ENCODE results near the gene TNFAIP8L1.
"Not testable (repeated sequence)": the region's sequence is repeated elsewhere in the genome, so short reads cannot be mapped to it uniquely, and the experiment has no call there.

The TNFAIP8L1 gene

DNA sequence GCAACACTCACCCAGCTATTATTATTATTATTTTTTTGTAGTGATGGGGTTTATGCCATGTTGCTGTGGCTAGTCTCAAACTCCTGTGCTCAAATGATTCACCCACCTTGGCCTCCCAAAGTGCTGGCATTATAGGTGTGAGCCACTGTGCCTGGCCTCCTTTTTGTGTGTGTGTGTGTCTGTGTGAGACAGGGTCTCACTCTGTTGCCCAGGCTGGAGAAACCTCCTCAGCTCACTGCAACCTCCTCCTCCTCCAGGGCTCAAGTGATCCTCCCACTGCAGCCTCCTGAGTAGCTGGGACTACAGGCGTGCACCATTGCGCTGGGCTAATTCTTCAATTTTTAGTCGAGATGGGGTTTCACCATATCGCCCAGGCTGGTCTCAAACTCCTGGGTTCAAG lies 34.4 kb downstream of the TNFAIP8L1 start:
- H3K36me3 ChIP-seq (ENCODE audit: control insufficient read depth, insufficient read depth, low read length) = peaks cover 10% of the 10 kb centered on the region
- DNase-seq = no peak
- H3K27ac ChIP-seq (ENCODE audit: insufficient read depth, low read length, poor library complexity, severe bottlenecking) = no peak overlapping the region
- no peak overlapping the region for H3K4me3 ChIP-seq (ENCODE audit: insufficient read depth, low read depth, low read length, poor library complexity, severe bottlenecking)
- H3K27me3 ChIP-seq (replicated peaks; ENCODE audit: control insufficient read depth, insufficient read depth, low read length, poor library complexity, severe bottlenecking) = no peaks in the 10 kb centered on the region
- H3K9me3 ChIP-seq (ENCODE audit: control insufficient read depth, low read length) = no peaks in the 10 kb centered on the region
- peaks cover 11% of the 10 kb centered on the region for H3K4me1 ChIP-seq (ENCODE audit: control insufficient read depth, insufficient read depth, low read length, poor library complexity, severe bottlenecking)

DNA sequence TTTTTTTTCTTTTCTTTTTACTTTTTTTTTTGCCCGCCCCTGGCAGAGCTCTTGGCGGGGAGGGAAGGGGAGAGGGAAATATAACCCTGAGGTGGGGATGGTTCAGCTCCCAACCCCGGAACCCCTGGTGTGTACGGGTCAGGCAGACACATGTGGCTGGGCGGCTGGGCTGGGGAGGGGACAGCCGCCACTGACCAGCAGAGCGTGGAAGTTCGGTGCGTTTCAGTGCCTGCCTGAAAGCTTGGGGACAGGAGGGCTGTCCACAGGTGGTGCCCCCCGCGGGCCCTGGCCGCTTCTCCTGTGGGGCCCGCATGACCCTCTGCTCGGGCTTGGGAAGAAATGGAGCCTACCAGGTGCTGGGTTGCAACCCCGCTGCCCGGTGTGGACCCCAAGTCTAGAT lies 36.0 kb downstream of the TNFAIP8L1 start:
- Histone ChIP-seq H3K4me3 (ENCODE audit: insufficient read depth, low read depth, low read length, poor library complexity, severe bottlenecking) (no peak overlapping the region), H3K4me1 (ENCODE audit: control insufficient read depth, insufficient read depth, low read length, poor library complexity, severe bottlenecking) (no peaks in the 10 kb centered on the region), H3K27ac (ENCODE audit: insufficient read depth, low read length, poor library complexity, severe bottlenecking) (no peak overlapping the region), H3K36me3 (ENCODE audit: control insufficient read depth, insufficient read depth, low read length) (peaks cover 10% of the 10 kb centered on the region), H3K27me3 (replicated peaks; ENCODE audit: control insufficient read depth, insufficient read depth, low read length, poor library complexity, severe bottlenecking) (no peaks in the 10 kb centered on the region), H3K9me3 (ENCODE audit: control insufficient read depth, low read length) (no peaks in the 10 kb centered on the region)
- DNase-seq = no peak

DNA sequence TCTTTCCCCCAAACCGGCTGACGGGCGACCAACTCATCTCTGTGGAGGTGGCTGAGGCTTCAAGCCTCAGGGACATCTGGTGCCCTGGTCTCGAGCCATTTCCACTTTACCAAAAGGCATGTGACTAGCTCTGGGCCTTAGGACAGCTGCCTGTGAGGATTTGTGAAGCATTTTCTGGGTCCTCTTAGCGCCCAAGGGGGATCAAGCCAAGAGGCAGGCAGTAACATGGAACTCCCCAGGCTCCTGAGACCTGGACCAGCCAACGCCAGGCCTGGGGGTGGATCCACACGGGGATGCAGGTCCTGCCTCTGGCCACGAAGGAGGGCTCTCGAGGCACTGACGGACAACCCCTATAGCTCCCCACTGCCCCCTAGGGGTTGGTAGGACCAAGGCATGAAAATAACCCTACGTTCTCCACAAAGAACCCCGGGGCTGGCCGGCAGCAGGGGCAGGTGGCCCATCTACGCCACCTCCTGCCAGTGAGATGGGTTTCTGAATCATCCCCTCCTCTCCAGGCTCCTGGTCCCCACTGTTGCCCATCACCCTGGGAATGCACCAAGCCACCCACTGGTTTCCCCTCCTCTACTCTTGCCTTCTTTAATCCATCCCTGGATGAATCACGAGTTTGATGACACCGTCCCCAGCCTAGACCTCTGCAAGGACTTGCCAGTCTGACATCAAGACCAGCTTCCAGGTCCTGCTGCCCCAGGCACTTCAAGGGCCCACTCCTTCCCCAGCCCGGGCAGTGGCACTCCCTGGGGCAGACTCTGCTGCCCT lies 37.8 kb downstream of the TNFAIP8L1 start:
- Histone ChIP-seq H3K27me3 (replicated peaks; ENCODE audit: control insufficient read depth, insufficient read depth, low read length, poor library complexity, severe bottlenecking) (no peaks in the 10 kb centered on the region), H3K9me3 (ENCODE audit: control insufficient read depth, low read length) (no peaks in the 10 kb centered on the region), H3K27ac (ENCODE audit: insufficient read depth, low read length, poor library complexity, severe bottlenecking) (no peak overlapping the region), H3K4me1 (ENCODE audit: control insufficient read depth, insufficient read depth, low read length, poor library complexity, severe bottlenecking) (no peaks in the 10 kb centered on the region), H3K4me3 (ENCODE audit: insufficient read depth, low read depth, low read length, poor library complexity, severe bottlenecking) (no peak overlapping the region), H3K36me3 (ENCODE audit: control insufficient read depth, insufficient read depth, low read length) (peaks cover 13% of the 10 kb centered on the region)
- DNase-seq = no peak

DNA sequence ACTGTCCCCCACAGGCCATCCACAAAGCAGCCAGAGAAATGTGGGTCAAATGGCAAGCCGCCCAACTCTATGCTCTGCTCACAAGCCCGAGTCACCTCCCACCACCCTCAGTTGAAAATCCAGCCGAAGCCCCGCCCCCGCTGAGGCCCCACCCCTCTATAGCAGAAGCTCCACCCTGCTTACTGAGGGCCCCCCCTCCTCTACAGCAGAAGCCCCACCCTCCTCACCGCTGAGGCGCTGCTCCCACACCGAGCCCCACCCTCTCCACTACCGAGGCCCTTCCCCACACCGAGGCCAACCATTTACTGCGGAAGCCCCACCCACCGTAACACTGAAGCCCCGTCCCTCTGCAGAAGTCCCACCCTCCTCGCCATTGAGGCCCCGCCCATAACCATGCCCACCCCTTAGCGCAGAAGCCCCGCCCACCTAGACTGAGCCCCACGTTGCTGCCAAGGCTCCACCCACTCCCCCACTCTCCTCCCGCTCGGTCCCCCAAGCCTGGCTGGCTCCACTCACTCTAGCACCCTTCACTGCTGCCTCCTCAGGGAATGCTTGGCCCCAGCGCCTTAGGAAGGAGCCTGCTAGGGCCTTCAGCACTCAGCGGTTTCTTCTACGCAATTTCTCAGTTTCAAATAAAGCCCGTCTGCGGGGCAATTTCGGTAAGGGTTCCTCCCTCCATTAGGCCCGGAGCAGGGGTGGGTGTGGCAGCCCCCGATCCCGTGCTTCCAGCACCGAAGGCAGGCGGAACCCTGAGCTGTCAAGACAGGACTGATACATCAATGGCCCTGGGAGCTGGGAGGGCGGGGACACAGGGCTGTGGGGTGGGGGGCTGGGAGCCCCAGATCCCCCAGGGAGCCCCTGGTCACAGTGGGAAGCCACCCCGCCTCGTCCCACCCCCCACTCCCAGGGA lies 39.8 kb downstream of the TNFAIP8L1 start:
- H3K4me1 ChIP-seq (ENCODE audit: control insufficient read depth, insufficient read depth, low read length, poor library complexity, severe bottlenecking) = no peaks in the 10 kb centered on the region
- no peaks in the 10 kb centered on the region for H3K27me3 ChIP-seq (replicated peaks; ENCODE audit: control insufficient read depth, insufficient read depth, low read length, poor library complexity, severe bottlenecking)
- H3K4me3 ChIP-seq (ENCODE audit: insufficient read depth, low read depth, low read length, poor library complexity, severe bottlenecking) = no peak overlapping the region
- no peaks in the 10 kb centered on the region for H3K9me3 ChIP-seq (ENCODE audit: control insufficient read depth, low read length)
- H3K27ac ChIP-seq (ENCODE audit: insufficient read depth, low read length, poor library complexity, severe bottlenecking) = no peak overlapping the region
- no peak for DNase-seq
- peaks cover 26% of the 10 kb centered on the region for H3K36me3 ChIP-seq (ENCODE audit: control insufficient read depth, insufficient read depth, low read length)

DNA sequence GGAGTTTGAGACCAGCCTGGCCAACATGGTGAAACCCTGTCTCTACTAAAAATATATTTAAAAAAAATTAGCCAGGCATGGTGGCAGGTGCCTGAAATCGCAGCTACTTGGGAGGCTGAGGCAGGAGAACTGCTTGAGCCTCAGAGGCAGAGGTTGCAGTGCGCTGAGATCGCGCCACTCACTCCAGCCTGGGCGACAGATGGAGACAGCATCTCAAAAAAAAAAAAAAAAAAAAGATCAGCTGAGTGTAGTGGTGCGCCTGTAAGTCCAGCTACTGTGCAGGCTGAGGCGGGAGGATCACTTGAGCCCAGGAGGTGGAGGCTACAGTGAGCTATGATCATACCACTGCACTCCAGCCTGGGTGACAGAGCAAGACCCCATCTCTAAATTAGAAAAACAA lies 40.7 kb downstream of the TNFAIP8L1 start:
- not testable (repeated sequence) for H3K27me3 ChIP-seq (replicated peaks; ENCODE audit: control insufficient read depth, insufficient read depth, low read length, poor library complexity, severe bottlenecking); H3K27ac ChIP-seq (ENCODE audit: insufficient read depth, low read length, poor library complexity, severe bottlenecking); H3K4me3 ChIP-seq (ENCODE audit: insufficient read depth, low read depth, low read length, poor library complexity, severe bottlenecking); H3K4me1 ChIP-seq (ENCODE audit: control insufficient read depth, insufficient read depth, low read length, poor library complexity, severe bottlenecking); H3K9me3 ChIP-seq (ENCODE audit: control insufficient read depth, low read length); DNase-seq
- peaks cover 29% of the 10 kb centered on the region for H3K36me3 ChIP-seq (ENCODE audit: control insufficient read depth, insufficient read depth, low read length)

DNA sequence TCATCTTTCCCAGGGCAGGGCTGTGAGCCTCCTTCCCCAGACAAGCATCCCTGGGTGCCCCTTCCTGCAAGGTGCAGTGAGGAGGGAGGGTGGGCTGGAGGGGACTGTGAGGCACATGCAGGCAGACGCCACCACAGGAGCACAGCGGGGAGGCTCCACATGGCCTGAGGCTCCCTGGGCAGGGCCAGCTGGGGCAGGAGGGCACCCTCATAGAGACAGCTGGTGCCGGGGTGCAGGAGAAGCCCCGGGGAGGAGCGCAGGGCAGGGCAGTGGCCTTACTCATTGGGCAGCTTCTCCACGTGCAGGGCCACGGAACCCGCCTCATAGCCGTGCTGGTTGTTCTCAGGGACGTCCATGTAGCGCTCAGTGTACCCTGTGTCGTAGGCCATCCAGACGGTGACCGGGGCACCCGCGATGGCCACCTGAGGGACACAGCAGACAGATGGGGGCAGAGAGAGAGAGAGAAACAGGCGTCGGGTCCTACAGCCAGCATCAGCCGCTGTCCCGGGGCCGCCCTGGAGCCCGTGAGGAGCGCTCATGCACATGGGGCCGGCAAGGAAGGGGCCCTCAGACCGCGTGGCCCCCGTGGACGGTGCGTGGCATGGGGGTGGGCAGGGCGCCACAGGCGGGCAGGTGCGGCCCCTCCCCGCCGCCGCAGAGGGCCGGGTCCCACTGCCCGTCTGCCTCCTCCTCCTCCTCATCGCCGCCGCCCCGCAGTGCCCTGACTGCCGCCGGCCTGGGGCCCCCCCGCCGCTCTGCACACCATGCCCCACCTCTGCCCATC lies 43.3 kb downstream of the TNFAIP8L1 start:
- H3K27me3 ChIP-seq (replicated peaks; ENCODE audit: control insufficient read depth, insufficient read depth, low read length, poor library complexity, severe bottlenecking) = no peaks in the 10 kb centered on the region
- no peak overlapping the region for H3K27ac ChIP-seq (ENCODE audit: insufficient read depth, low read length, poor library complexity, severe bottlenecking)
- H3K9me3 ChIP-seq (ENCODE audit: control insufficient read depth, low read length) = no peaks in the 10 kb centered on the region
- no peaks in the 10 kb centered on the region for H3K4me1 ChIP-seq (ENCODE audit: control insufficient read depth, insufficient read depth, low read length, poor library complexity, severe bottlenecking)
- H3K36me3 ChIP-seq (ENCODE audit: control insufficient read depth, insufficient read depth, low read length) = peaks cover 31% of the 10 kb centered on the region
- H3K4me3 ChIP-seq (ENCODE audit: insufficient read depth, low read depth, low read length, poor library complexity, severe bottlenecking) = no peak overlapping the region
- no peak for DNase-seq

DNA sequence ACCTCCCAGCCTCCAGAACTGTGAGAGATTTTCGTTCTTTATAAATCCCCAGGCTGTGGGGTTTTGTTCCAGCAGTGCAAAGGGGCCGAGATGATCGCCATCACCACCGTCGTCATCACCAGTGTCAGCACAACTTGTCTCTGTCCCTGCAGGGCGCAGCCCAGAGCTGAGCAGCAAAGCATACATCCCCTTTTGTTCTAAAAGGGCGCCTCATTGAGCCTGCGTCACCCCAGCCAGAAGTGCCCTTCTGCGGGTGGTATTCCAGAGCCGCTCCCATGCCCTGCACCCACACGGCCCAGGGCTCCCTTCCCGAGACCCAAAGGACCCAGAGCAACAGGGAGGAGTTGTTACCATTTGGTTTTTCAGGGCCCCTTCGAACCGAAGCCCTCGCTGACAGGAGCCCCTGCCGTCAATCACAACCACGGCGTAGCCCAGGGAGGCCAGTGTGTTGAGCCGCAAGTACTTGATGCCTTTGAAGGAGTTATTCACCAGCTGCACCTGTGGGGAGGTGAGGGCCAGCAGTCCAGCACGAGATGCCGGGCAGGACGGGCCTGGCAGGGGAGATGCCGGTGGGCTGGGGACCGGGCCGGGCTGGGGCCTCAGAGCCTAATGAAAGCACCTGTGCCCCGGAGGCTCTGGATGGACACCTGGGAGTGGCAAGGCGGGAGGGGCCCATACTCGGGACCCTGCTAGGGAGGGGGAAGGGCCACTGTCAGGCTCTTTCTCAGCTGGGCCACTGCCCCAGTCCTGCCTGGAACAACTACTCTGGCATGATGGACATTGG lies 45.2 kb downstream of the TNFAIP8L1 start:
- H3K4me3 ChIP-seq (ENCODE audit: insufficient read depth, low read depth, low read length, poor library complexity, severe bottlenecking) = no peak overlapping the region
- H3K27me3 ChIP-seq (replicated peaks; ENCODE audit: control insufficient read depth, insufficient read depth, low read length, poor library complexity, severe bottlenecking) = no peaks in the 10 kb centered on the region
- no peak overlapping the region for H3K27ac ChIP-seq (ENCODE audit: insufficient read depth, low read length, poor library complexity, severe bottlenecking)
- DNase-seq = no peak
- no peaks in the 10 kb centered on the region for H3K4me1 ChIP-seq (ENCODE audit: control insufficient read depth, insufficient read depth, low read length, poor library complexity, severe bottlenecking)
- no peaks in the 10 kb centered on the region for H3K9me3 ChIP-seq (ENCODE audit: control insufficient read depth, low read length)
- peaks cover 45% of the 10 kb centered on the region for H3K36me3 ChIP-seq (ENCODE audit: control insufficient read depth, insufficient read depth, low read length)

DNA sequence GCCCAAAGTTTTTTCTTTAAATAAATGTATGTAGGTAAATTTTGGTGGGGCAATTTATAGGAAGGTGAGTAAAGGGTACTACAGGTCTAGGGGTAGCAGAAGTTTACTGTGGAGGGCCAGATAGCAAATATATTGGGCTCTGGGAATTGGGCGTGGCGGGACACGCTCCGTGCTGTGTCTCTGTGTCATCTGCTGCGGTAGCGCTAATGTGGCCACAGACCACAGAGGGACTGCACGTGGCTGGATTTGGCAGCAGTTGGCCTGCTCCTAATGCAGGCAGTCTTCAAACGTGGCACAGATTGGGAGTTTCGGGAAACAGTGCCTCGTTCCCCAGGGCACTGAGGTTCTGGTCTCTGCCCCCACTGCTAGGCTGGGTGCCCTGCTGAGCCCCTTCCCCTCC lies 47.4 kb downstream of the TNFAIP8L1 start:
- DNase-seq = no peak
- Histone ChIP-seq H3K9me3 (ENCODE audit: control insufficient read depth, low read length) (no peaks in the 10 kb centered on the region), H3K36me3 (ENCODE audit: control insufficient read depth, insufficient read depth, low read length) (peaks cover 64% of the 10 kb centered on the region), H3K4me1 (ENCODE audit: control insufficient read depth, insufficient read depth, low read length, poor library complexity, severe bottlenecking) (no peaks in the 10 kb centered on the region), H3K4me3 (ENCODE audit: insufficient read depth, low read depth, low read length, poor library complexity, severe bottlenecking) (no peak overlapping the region), H3K27ac (ENCODE audit: insufficient read depth, low read length, poor library complexity, severe bottlenecking) (no peak overlapping the region), H3K27me3 (replicated peaks; ENCODE audit: control insufficient read depth, insufficient read depth, low read length, poor library complexity, severe bottlenecking) (no peaks in the 10 kb centered on the region)

DNA sequence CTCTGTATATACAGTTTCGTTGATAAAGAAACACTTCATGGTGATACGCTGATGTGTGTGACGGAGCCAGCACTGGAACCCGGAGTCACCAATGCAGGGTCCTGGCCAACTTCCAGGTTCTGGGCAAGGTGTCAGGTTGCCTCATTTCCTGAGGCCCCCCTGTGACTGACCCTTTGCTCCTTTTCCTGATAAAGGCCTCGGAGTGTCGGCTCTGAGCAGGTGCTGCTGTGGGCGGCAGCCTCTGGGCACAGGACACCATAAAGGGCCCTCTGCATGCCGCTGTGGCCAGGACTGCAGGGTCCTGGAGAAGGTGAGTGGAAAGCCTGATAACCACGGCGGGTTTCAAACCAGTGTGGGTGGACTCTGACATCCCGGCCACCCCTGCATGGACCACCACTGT lies 48.1 kb downstream of the TNFAIP8L1 start:
- H3K4me1 ChIP-seq (ENCODE audit: control insufficient read depth, insufficient read depth, low read length, poor library complexity, severe bottlenecking) = no peaks in the 10 kb centered on the region
- H3K27me3 ChIP-seq (replicated peaks; ENCODE audit: control insufficient read depth, insufficient read depth, low read length, poor library complexity, severe bottlenecking) = no peaks in the 10 kb centered on the region
- H3K9me3 ChIP-seq (ENCODE audit: control insufficient read depth, low read length) = no peaks in the 10 kb centered on the region
- H3K4me3 ChIP-seq (ENCODE audit: insufficient read depth, low read depth, low read length, poor library complexity, severe bottlenecking) = no peak overlapping the region
- peaks cover 62% of the 10 kb centered on the region for H3K36me3 ChIP-seq (ENCODE audit: control insufficient read depth, insufficient read depth, low read length)
- no peak overlapping the region for H3K27ac ChIP-seq (ENCODE audit: insufficient read depth, low read length, poor library complexity, severe bottlenecking)
- no peak for DNase-seq

Measured in effector memory CD4-positive, alpha-beta T cell (primary cell).